Muscle of back (tissue), 11 donors: ENCODE data around the gene MND1. TPM values are rescaled to one million over a fixed set of nuclear protein-coding genes. Genes with fewer than 3 reads are reported as not detected.
"Not testable (repeated sequence)": the region's sequence is repeated elsewhere in the genome, so short reads cannot be mapped to it uniquely, and the experiment has no call there.

Experiments
- DNase-seq, 3 donors: peaks; one replicate each; pipeline versions ENCODE4 v3.0.0 to v3.0.0-alpha.2; 2013
- polyA plus RNA-seq, 10 donors: library from polyadenylated mRNA; unstranded; fragments of 120-200 nt; gene quantifications; one replicate each; pipeline ENCODE4 v1.2.1, GENCODE V29; 2013; ENCODE audit not compliant: insufficient read length in 10 of 10

The MND1 gene
- polyA plus RNA-seq, 10 donors = 4.3 to 13.0 (median 6.2) TPM

GRCh38 chr4:153438916-153439756 lies 94.6 kb downstream of the MND1 start:
- DNase-seq = no peak

- no peak for DNase-seq
Measured at GRCh38 chr4:153439831-153440230, 95.3 kb downstream of the MND1 start.

GRCh38 chr4:153440475-153440874 lies 96.0 kb downstream of the MND1 start:
- no peak for DNase-seq

DNA sequence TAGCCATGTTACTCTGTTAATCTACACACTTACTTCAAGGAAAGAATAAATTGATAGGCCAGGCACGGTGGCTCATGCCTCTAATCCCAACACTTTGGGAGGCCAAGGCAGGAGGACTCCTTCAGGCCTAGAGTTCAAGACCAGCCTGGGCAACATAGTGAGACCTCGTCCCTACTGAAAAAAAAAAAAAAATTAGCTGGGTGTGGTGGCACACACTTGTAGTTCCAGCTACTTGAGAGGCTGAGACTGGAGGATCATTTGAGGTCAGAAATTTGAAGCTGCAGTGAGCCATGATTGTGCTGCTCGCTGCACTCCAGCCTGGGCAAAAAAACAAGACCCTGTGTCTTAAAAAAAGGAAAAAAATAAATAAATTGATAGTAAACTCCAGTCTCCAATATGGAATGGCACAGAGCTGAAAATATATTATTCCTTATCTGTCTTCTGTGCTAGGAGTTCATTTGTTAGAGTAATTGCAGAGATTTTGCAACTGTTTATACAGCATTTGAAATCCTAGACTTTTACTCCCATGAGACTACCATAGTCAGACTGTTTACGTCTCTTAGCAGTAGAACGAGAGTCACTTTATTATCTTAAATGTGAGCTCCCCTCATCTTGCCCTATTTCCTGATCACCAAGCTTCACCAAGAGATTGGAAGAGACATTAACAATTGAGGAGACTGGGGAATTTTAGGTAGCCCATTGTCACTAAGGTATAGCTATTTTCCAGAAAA lies 102.9 kb downstream of the MND1 start:
- DNase-seq = peak in 1 of 3 donors; percentile 49

DNA sequence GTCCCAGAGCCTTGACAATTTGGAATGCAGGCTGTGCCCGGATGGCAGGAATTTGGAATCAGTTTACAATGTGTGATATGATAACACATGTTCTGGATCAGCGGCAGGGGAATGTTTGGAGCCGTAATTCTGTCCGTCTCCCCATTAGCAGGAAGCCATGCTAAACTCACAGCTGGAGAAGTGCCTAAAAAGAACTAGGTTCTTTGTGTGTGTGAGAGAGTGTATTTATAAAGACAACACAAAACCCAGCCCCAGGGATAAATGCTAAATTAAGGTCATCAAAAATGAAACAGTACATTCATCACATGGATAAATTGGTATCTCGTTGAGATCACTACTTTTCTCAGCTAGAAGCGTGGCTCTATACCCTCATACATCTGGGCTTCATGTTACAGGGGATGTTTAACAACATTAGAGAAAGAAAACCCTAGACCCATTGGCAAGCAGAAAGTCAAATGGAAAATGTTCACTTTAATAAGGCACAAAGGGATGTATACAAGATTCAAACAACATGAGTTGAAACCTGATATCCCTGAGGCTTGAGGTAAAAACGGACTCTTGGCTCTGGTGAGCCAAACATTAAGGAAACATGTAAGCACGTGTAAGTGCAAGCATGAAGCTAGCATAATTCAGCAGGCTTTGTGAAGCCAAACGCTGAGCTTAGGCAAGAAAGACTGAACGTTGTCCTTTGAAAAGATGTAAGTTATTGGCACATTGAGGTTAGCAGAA lies 103.7 kb downstream of the MND1 start:
- DNase-seq = peak in 1 of 3 donors; percentile 70

DNA sequence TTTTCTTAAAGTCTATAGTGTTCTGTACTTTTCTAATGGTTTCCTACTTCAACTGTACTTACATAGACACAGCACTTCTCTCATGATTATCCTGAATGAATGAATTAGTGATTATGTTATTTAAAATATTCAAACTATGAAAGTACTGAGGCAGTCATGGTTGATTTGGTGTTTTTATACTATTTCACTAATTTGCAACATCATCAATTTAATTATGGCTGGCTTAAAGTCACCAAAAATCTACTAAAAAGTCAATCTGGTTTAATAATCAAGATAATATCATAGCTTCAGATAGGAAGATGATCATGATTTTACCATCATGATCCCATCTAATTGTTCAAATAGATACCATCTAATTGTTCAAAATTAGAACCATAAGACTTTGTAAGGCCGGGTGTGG lies 104.8 kb downstream of the MND1 start:
- no peak for DNase-seq

- no peak for DNase-seq
Measured at GRCh38 chr4:153450544-153450917, 106.0 kb downstream of the MND1 start.

DNA sequence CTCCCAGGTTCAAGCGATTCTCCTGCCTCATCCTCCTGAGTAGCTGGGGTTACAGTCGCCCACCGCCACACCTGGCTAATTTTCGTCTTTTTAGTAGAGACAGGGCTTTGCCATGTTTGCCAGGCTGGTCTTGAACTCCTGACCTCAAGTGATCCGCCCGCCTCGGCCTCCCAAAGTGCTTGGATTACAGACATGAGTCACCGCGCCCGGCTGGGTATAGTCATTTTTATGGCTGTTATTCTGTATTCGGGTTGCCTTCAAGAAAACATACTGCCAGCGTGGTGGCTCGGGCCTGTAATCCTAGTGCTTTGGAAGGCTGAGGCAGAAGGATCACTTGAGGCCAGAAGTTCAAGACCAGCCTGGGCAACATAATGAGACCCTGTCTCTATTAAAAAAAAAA lies 106.7 kb downstream of the MND1 start:
- not testable (repeated sequence) for DNase-seq

DNA sequence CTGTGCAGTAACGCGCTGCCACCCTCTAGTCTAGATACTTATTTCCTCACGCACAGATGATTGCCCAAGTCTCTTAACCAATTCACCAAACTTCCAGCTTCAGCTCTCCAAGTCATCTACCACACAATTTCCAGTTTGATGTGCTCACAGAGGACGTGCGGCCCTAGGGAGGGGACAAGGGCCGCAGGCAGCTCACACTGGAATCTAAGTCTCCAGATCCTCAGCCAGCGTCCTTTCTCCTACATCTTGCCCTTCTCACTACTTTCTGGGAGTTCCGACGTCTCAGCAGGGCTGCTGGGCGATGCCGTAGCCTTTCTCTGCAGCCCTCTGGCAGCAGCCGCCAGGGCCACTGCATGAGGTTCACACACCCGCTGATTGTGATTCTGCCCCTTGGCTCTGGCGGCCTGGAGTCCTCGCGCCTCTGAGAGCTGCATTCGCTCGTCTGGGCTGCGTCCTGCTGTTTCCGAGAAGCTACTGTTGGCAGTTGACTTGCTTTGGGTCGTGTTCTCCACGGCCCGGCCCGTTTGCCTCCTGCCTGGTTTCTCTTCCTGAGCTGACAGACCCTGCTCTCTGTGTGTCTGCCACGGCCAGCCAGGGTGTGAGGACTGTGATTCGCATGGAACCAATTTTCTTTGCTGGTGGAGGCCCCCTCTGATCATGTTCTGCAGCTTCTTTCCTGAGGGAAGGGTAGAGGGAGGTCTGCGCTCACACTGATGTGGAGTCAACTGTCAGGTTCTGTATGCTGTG lies 107.6 kb downstream of the MND1 start:
- no peak for DNase-seq

DNA sequence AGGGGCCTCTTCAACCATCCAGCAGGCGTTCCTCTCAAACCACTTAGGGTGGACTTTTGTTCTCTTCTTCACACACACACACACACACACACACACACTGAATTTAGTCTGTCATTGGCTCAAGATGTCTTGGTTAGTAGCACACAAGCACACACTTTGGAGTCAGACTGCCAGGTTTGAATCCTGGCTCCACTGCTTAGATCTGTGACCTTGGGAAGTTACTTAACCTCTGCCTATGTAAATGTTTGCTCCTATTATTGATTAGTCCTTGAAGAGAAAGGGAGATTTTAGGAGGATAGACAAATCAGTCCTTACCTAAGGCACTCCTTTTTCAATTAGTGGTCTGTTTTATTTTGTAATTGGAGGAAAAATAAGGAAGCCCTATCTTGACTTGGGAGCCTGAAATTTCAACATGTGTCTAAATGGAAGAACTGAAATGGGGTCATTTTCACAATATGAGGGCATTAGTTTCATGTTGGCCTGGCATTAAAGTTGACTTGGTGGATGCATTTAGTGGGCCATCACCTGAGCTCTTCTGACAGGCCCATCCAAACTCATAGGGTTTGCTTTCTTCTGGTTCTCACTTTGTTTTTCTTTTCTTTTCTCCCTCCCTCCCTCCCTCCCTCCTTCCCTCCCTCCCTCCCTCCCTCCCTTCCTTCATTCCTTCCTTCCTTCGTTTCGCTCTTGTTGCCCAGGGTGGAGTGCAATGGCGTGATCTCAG lies 108.3 kb downstream of the MND1 start:
- no peak for DNase-seq

GRCh38 chr4:153453402-153453801 lies 108.9 kb downstream of the MND1 start:
- DNase-seq = no peak

DNA sequence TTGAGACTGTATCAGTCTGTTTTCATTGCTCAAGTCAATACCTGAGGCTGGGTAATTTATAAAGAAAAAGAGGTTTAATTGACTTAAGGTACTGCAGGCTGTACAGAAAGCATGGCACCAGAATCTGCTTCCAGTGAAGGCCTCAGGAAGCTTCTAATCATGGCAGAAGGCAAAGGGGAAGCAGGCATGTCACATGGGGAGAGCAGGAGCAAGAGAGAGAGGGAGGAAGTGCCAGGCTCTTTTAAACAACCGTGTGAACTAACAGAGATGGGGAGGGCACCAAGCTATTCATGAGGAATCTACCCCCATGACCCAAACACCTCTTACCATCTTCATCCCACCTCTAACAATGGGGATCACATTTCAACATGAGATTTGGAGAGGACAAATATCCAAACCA lies 114.5 kb downstream of the MND1 start:
- no peak for DNase-seq

DNA sequence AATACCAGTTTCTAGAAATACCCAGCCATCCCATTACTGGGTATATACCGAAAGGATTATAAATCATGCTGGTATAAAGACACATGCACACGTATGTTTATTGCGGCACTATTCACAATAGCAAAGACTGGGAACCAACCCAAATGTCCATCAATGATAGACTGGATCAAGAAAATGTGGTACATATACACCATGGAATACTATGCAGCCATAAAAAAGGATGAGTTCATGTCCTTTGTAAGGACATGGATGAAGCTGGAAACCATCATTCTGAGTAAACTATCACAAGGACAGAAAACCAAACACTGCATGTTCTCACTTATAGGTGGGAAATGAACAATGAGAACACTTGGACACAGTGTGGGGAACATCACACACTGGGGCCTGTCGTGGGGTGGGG lies 117.1 kb downstream of the MND1 start:
- DNase-seq = not testable (repeated sequence)

DNA sequence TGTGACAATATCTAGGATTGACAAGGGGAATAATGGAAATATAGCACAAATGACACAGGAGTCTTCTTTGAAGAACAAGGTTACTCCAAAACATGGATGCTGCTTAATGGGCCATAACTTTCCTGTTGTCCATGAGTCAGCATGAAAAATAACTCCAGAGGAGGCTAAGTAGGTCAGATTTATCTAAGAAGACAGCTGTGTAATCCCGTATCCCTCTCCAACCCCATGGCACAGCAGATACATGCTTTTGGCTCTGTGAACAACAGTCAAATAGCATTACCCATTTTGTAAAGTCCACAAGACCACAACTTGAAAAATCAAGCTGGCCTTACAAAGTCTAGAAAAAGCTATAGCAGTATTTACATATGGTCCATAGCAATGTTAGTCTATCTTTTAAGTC lies 119.6 kb downstream of the MND1 start:
- DNase-seq = peak in 1 of 3 donors; percentile 43

Other genes starting within 250 kb of the MND1 start
- gene TRIM2, start 140.2 kb upstream of the MND1 start, polyA plus RNA-seq = 10 to 100 TPM; 19.5 to 39.0 (median 21.8) TPM
- 10 to 100 TPM; 31.5 to 66.6 (median 49.6) TPM for gene TMEM131L, start 121.7 kb downstream of the MND1 start, polyA plus RNA-seq